Suprapubic skin (tissue), 3 donors: ENCODE measurements around the gene HAND1.

Experiments
- CTCF ChIP-seq, 2 donors: fragments of 200-600 bp in 1 of 2; fragments of 450-650 bp in 1 of 2; sonication (generic) in 1 of 2; IDR thresholded peaks; one replicate each; pipeline ENCODE4 v1.5.1; 2016 to 2019; ENCODE audit warnings: antibody characterized with exemption in 2 of 2, mild to moderate bottlenecking in 1 of 2, moderate library complexity in 1 of 2
- EP300 ChIP-seq: sonication (generic); formaldehyde crosslinking; IDR thresholded peaks from one replicate; pipeline ENCODE4 v1.6.1; 2017; ENCODE audit warnings: antibody characterized with exemption

DNA sequence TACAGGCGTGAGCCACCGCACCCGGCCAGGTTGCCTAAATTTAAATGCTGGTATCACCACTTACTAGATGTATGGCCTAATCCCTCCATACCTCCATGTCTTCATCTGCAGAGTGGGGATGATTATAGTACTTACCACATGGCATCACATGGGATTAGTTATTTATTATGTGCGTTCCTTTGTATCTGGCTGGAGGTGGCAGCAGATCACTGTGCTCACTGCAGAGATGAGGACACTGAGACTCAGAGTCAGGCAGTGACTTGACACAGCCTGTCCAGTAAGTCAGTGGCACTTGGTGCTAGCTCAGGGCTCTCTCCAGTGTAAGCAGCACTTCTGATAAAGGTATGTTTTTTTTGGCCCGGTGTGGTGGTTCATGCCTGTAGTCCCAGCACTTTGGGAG, 38.4 kb upstream of the HAND1 start:
- TF ChIP-seq CTCF (IDR thresholded peaks at IDR 0.05) (no peak), EP300 (no peak)
